Fibroblast of lung (primary cell): Measurements from ENCODE around the gene SNAP91.

Source experiments
- CTCF ChIP-seq, 2 donors: IDR thresholded peaks in 1 of 2; conservative IDR thresholded peaks in 1 of 2; 1 replicate in 1 of 2; 2 replicates in 1 of 2; pipeline ENCODE4 v1.5.1; 2011 to 2012; ENCODE audit warnings: low read length in 2 of 2, control low read depth in 1 of 2, inconsistent platforms in 1 of 2, low read depth in 1 of 2, mild to moderate bottlenecking in 1 of 2
- EZH2 ChIP-seq: IDR thresholded peaks from 2 replicates; pipeline ENCODE4 v1.5.1; 2012; ENCODE audit warnings: low read length, control low read depth, mild to moderate bottlenecking; ENCODE audit errors: missing control alignments

- TF ChIP-seq CTCF (conservative IDR thresholded peaks at IDR 0.05 in 1 of 2, IDR thresholded peaks at IDR 0.05 in 1 of 2; ENCODE audit: low read depth in 1 of 2, low read length in 2 of 2) (no peak), EZH2 (no peak)
Observed at GRCh38 chr6:83539678-83540077, 169.2 kb downstream of the SNAP91 start.
